ENCODE measurements around the gene BOD1L1. TPM values are rescaled to one million over a fixed set of nuclear protein-coding genes. Genes with fewer than 3 reads are reported as not detected.

The BOD1L1 gene
- total RNA-seq, 1 experiment from 2014 or later = 37.2 TPM

DNA sequence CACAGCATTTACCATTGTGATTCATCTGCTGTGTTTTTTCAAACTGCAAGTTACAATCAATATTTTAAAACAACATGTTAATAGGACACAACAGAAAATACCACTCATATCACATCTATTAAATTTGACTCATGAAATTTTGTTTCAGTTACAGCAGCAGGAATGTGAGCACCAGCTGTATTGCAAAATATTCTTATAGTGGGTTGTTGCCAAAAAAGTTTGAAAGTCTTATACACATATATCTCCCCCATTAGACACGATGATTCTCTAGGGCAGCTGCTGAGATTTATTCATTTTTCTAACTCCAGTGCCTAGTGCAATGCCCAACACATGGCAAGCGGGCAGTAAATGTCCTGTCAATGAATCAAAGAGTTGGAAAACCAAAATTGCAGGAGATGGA, 56.6 kb downstream of the BOD1L1 start:
- no peak overlapping the region for H3K4me3 ChIP-seq (ENCODE audit: low read depth, low read length)
- no peaks in the 10 kb centered on the region for H3K27me3 ChIP-seq (replicated peaks; ENCODE audit: control insufficient read depth, insufficient read depth, low read length)
- POLR2A ChIA-PET = no interaction called here
- DNase-seq = no peak
- CTCF ChIA-PET = no interaction called here
- Mint-ChIP-seq H3K9me3 (ENCODE audit: unreplicated experiment) (no peaks in the 10 kb centered on the region), H3K36me3 (ENCODE audit: insufficient read depth, unreplicated experiment) (peaks cover 9% of the 10 kb centered on the region), H3K27ac (ENCODE audit: unreplicated experiment) (no peak overlapping the region), H3K4me1 (ENCODE audit: low read depth, unreplicated experiment) (no peaks in the 10 kb centered on the region), H3K27me3 (ENCODE audit: insufficient read depth, unreplicated experiment) (no peaks in the 10 kb centered on the region), H3K4me3 (ENCODE audit: unreplicated experiment) (no peak overlapping the region)
- TF ChIP-seq, protein P1, sequence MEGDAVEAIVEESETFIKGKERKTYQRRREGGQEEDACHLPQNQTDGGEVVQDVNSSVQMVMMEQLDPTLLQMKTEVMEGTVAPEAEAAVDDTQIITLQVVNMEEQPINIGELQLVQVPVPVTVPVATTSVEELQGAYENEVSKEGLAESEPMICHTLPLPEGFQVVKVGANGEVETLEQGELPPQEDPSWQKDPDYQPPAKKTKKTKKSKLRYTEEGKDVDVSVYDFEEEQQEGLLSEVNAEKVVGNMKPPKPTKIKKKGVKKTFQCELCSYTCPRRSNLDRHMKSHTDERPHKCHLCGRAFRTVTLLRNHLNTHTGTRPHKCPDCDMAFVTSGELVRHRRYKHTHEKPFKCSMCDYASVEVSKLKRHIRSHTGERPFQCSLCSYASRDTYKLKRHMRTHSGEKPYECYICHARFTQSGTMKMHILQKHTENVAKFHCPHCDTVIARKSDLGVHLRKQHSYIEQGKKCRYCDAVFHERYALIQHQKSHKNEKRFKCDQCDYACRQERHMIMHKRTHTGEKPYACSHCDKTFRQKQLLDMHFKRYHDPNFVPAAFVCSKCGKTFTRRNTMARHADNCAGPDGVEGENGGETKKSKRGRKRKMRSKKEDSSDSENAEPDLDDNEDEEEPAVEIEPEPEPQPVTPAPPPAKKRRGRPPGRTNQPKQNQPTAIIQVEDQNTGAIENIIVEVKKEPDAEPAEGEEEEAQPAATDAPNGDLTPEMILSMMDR (IDR thresholded peaks at IDR 0.05; ENCODE audit: insufficient read depth in 1 of 2, low read depth in 1 of 2, low read length in 1 of 2, severe bottlenecking in 1 of 2, unreplicated experiment in 1 of 2) = no peak
- H3K4me1 ChIP-seq = no peaks in the 10 kb centered on the region
- no TSS peak for BruUV-seq (replicated peaks)
- peaks cover 1% of the 10 kb centered on the region for H3K36me3 ChIP-seq (ENCODE audit: control insufficient read depth, insufficient read depth, low read length)
- no peaks in the 10 kb centered on the region for H3K9me3 ChIP-seq
- intact Hi-C loops (cut with micrococcal nuclease; ENCODE audit: unreplicated experiment) = no loop called here

DNA sequence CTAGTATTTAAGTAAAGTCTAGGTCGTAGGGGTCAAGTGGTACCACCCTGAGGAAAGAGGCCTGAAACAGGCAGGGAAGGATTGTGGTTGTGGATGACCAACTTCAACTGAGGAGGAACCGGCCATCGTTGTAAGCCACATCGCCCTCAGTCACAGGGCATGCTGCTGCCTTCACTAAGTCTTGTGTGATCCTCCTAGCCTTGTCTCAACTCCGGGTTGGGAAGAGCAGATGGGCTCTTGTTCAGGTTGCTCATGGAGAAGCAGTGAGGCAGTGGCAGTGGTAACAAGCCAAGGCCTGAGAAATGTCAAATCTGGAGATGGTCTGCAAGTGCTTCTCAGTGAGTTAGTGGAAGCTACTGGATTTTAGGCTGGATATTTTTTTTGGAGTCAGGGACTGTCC, 60.4 kb downstream of the BOD1L1 start:
- H3K4me1 Mint-ChIP-seq (ENCODE audit: low read depth, unreplicated experiment) = no peaks in the 10 kb centered on the region
- H3K9me3 ChIP-seq = no peaks in the 10 kb centered on the region
- DNase-seq = no peak
- peaks cover 1% of the 10 kb centered on the region; the same call in 1 of the 2 replicates for H3K36me3 ChIP-seq (ENCODE audit: control insufficient read depth, insufficient read depth, low read length)
- no TSS peak for BruUV-seq (replicated peaks)
- TF ChIP-seq, protein P1 (IDR thresholded peaks at IDR 0.05; ENCODE audit: insufficient read depth in 1 of 2, low read depth in 1 of 2, low read length in 1 of 2, severe bottlenecking in 1 of 2, unreplicated experiment in 1 of 2) = no peak
- no peak overlapping the region for H3K4me3 Mint-ChIP-seq (ENCODE audit: unreplicated experiment)
- H3K27me3 ChIP-seq (replicated peaks; ENCODE audit: control insufficient read depth, insufficient read depth, low read length) = no peaks in the 10 kb centered on the region
- ChIA-PET CTCF (no interaction called here), POLR2A (no interaction called here)
- H3K36me3 Mint-ChIP-seq (ENCODE audit: insufficient read depth, unreplicated experiment) = peaks cover 9% of the 10 kb centered on the region
- H3K9me3 Mint-ChIP-seq (ENCODE audit: unreplicated experiment) = no peaks in the 10 kb centered on the region
- no peaks in the 10 kb centered on the region for H3K4me1 ChIP-seq
- intact Hi-C loops (cut with micrococcal nuclease; ENCODE audit: unreplicated experiment) = no loop called here
- H3K4me3 ChIP-seq (ENCODE audit: low read depth, low read length) = no peak overlapping the region
- no peak overlapping the region for H3K27ac Mint-ChIP-seq (ENCODE audit: unreplicated experiment)
- H3K27me3 Mint-ChIP-seq (ENCODE audit: insufficient read depth, unreplicated experiment) = no peaks in the 10 kb centered on the region

DNA sequence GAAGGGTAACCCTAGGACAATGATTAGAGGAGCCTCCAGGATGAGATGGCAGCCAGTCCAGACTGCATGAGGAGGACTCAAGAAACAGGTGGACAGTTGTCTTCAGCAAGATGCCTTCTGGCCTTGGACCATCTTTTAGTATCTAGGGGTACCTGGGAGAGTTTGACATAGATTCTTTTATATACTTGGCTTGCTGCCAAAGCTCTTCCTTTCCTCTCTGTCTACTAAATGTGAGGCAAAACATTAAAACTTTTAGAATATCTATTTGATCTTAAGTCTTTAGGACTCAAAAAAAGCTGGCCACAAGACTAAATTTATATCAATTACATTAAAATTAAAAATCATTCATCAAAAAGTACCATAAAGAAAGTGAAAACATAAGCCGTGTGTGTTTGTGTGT, 64.6 kb downstream of the BOD1L1 start:
- Mint-ChIP-seq H3K4me1 (ENCODE audit: low read depth, unreplicated experiment) (no peaks in the 10 kb centered on the region), H3K27me3 (ENCODE audit: insufficient read depth, unreplicated experiment) (no peaks in the 10 kb centered on the region), H3K9me3 (ENCODE audit: unreplicated experiment) (no peaks in the 10 kb centered on the region), H3K4me3 (ENCODE audit: unreplicated experiment) (no peak overlapping the region), H3K27ac (ENCODE audit: unreplicated experiment) (no peak overlapping the region), H3K36me3 (ENCODE audit: insufficient read depth, unreplicated experiment) (peaks cover 5% of the 10 kb centered on the region)
- ChIA-PET POLR2A (no interaction called here), CTCF (no interaction called here)
- Histone ChIP-seq H3K36me3 (ENCODE audit: control insufficient read depth, insufficient read depth, low read length) (no peaks in the 10 kb centered on the region), H3K4me1 (no peaks in the 10 kb centered on the region), H3K9me3 (no peaks in the 10 kb centered on the region), H3K4me3 (ENCODE audit: low read depth, low read length) (no peak overlapping the region), H3K27me3 (replicated peaks; ENCODE audit: control insufficient read depth, insufficient read depth, low read length) (no peaks in the 10 kb centered on the region)
- intact Hi-C loops (cut with micrococcal nuclease; ENCODE audit: unreplicated experiment) = no loop called here
- TF ChIP-seq, protein P1 (IDR thresholded peaks at IDR 0.05; ENCODE audit: insufficient read depth in 1 of 2, low read depth in 1 of 2, low read length in 1 of 2, severe bottlenecking in 1 of 2, unreplicated experiment in 1 of 2) = no peak
- no TSS peak for BruUV-seq (replicated peaks)
- no peak for DNase-seq

Data from Caco-2 (cell line).